HG02981 (cell line): ENCODE measurements around the gene MAN1A1.

Experiments
- ATAC-seq: cut with Tn5 transposase; IDR thresholded peaks from one replicate; pipeline ENCODE4 v1.9.1; 2021; ENCODE audit warnings: mild to moderate bottlenecking, moderate library complexity; ENCODE audit not compliant: unreplicated experiment

The MAN1A1 gene

GRCh38 chr6:119240257-119241110, 109.1 kb downstream of the MAN1A1 start:
- peak; percentile 37 for ATAC-seq

GRCh38 chr6:119237177-119237715, 112.3 kb downstream of the MAN1A1 start:
- no peak for ATAC-seq

DNA sequence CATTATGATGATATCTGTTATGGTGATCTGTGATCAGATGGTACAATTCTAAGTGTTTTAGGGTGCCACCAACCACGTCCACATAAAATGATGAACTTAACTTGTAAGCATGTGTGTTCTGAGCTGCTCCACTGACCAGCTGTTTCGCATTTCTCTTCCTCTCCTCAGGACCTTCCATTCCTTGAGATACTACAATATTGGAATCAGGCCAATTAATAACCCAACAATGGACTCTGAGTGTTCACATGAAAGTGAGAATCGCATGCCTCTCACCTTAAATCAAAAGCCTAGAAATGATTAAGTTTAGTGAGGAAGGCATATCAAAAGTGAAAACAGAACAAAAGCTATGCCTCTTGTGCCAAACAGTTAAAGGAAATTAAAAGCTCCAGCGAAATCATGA, 114.6 kb downstream of the MAN1A1 start:
- no peak for ATAC-seq

DNA sequence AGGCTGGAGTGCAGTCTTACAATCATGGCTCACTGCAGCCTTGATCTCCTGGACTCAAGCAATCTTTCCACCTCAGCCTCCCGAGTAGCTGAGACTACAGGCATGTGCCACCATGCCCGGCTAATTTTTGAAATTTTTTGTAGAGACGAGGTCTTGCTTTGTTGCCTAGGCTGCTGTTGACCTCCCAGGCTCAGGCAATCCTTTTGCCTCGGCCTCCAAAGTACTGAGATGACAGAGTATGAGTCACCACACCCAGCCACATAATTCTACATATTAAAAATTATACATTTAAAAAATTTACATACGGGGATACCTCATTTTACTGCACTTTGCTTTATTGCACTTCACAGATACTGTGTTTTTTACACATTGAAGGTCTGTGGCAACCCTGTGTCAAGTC, 115.1 kb downstream of the MAN1A1 start:
- no peak for ATAC-seq

DNA sequence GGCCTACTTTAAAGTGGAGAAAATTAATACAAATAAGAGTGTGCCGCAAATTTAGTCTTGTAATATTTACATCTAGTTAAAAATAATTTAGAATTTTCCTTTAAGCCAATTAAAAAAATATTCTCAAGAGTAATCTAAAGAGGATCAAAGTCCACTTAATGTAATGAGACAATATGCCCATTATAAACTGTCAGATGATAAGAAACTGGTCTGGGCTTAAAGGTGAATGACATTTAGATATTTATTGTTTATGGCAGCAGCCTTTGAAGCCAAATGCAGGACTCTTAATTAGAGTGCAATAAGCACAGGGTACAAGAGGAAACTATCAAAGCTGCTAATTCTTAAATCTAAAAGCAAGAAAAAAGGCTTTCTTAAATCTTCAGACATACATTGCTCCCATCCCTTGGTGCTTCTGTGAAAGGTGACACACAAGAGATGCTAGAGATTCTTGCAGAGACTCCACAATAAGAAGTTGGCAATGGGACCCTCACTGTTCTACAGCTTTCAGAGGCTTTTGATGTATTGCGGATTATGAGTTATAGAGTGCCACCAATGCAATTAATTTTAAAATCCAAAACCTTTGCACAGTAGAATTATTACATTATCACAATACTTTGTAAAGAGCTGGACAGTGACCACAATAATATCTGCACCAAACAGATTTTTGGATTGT, 116.1 kb downstream of the MAN1A1 start:
- ATAC-seq: no peak

DNA sequence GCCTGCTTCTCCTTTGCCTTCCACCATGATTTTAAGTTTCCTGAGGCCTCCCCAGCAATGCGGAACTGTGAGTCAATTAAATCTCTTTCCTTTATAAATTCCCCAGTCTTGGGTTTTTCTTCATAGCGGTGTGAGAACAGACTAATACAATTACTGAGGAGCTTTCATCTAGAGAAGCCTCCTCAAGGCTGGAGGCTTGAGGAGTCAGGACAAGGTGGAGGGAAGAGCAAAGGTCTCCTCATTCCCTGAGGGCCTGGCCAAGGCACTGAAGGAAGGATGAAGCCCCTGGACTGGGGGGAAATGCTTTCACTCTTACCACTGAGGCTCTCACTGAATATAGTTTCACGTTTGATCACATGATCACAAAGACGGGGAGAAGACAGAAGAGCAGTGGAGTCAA, 118.2 kb downstream of the MAN1A1 start:
- no peak for ATAC-seq

DNA sequence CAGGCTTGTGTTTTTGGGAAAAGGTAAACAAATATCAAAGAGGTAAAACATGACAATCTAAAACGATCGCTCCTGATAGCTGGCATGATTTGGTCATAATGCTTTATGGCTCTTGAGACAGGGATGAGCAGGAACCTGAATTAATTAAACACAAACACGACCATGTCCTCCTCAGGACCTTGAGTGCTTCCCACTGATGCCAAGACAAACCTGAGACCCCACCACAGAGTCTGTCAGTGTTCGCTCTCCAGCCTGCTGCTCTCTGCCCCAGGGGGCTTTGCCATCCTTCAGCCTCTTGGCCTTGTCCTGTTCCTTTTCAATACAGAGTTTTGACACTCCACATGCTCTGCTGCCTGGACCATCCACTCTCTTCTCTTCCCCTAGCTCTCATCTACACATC, 119.4 kb downstream of the MAN1A1 start:
- no peak for ATAC-seq

GRCh38 chr6:119227377-119227776, 122.2 kb downstream of the MAN1A1 start:
- ATAC-seq: no peak

GRCh38 chr6:119226089-119226488, 123.5 kb downstream of the MAN1A1 start:
- no peak for ATAC-seq

- ATAC-seq: no peak
Measured at GRCh38 chr6:119224095-119224701, 125.4 kb downstream of the MAN1A1 start.

- no peak for ATAC-seq
Measured at GRCh38 chr6:119220452-119220851, 129.1 kb downstream of the MAN1A1 start.

DNA sequence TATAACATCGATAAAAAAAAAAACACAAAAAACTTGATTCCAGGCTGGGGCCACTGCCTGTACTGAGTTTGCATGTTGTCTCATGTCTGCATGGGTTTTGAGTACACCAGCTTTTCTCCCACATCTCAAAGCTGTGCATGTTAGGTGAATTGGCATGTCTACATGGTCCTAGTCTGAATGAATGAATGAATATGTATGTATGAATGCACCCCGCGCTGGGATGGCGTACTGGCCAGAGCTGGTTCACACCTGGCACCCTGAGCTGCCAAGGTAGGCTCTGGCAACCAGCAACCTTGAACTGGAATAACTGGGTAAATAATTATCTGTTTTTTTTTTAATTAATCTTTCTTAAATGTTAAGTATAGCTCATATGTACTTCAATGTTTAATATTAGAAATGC, 131.0 kb downstream of the MAN1A1 start:
- no peak for ATAC-seq

DNA sequence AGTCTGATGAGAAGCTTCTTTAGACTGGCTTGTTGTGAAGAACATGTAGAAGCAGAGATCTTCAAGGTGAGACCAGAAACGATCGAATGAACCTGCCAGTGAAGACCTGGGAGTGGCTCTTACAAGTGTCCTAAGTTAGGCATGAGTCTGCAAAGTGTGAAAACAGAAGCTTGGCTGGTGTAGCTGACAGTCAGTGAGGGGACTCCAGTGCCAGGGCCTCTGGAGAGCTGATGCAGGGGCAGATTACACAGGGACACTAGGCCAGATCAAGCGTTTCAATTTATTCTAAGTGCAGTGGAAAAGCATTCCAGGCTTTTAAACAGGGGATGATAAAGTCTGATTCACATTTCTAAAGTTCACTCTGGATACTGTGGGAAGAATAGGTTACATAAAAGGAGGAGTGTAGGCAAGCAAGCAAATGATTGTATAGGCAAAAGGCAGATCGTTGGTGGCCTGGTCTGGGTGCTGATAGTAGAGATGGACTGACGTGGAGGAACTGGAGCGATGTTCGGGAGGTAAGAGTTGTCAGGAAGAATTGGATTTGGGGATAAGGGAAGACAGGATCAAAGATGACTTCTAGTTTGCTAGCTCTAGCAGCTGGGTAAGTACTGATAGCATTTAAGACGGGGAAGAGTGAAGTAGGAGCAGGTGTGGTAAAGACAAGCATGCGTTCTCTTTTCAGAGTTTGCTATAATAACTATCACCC, 133.5 kb downstream of the MAN1A1 start:
- ATAC-seq: no peak

DNA sequence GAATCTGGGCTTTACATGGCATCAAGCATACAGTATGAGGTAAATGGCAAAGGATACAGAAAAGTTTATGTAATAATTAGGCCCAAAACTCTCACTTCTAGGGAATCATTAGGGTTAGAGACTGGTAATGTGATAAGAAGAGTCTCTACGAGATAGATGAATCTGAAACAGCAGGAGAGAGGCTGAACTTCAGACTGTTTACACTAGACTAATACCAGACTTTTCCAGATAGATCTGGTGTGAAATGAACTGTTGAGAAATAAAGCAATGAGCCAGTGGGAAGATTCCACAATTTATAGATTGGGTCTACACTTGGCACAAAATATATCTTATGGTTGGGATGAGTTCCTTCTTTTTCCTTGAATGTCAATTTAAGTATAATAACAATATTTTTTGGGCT, 134.3 kb downstream of the MAN1A1 start:
- ATAC-seq: no peak

- no peak for ATAC-seq
Measured at GRCh38 chr6:119210596-119210995, 139.0 kb downstream of the MAN1A1 start.

DNA sequence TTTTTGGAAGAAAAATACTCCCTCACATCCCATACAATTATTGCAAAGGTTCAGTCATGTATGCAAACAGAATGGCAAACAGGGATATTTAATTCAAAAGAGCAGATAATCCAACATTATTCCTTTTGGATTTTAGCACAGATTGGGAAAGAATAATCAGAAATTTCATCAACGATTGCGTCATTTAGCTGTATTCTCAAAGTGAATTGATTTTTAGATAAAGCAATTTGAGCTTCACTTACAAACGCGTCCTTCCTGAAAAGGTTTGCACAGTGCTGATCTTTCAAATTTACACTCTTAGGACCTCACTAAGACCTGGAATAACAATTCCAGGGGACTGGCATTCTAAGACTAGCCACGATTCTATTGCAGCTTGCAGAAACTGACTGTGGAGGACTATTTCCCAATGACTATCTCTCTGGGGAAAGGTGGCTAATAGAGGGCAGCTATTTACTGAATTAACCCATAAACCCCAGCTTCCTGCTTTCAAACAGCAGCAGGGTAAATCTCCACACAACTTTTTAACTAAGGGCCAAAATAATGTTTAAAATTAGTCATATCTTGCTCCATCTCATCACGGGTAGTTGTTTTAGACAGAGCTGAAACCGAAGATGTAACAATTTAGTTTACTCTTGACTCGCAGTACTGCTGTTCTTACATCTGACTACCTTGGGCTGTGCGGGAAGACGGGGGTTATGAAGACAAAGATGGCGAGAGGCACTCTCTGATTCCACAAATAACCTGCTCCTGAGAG, 139.9 kb downstream of the MAN1A1 start:
- no peak for ATAC-seq

DNA sequence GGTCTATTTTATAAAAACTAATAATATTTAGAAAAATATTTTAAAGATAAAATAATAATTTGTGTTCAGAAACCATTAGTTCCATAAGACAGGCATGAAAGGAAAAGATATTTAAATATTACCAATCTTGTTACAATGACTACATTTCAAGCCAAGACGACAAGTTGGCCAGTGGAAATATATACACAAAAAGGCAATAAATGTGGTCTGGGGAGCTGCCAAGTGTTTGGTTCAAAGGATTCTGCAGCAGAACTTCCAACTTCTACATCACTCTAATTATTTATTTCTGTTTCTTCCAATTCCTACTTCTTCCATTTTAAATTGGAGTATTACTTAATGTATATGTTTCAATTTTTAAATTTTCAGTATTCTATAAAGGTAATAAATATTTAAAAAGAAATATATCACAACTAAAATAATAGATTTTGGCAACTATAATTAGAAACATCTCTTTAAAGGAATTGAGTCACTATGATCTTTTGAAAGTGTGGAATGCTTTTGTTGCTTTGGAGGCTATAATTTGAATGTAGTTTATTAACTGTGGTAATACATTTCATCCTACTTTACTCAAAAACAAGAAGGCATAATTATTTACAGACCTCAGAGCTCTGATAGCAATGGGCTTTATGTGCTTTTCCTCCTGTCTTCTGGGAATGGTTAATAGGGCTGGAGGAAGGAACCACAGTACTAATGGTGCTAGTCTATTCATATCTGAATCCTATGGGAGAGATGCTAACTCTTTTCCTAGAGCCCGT, 141.4 kb downstream of the MAN1A1 start:
- ATAC-seq: no peak

DNA sequence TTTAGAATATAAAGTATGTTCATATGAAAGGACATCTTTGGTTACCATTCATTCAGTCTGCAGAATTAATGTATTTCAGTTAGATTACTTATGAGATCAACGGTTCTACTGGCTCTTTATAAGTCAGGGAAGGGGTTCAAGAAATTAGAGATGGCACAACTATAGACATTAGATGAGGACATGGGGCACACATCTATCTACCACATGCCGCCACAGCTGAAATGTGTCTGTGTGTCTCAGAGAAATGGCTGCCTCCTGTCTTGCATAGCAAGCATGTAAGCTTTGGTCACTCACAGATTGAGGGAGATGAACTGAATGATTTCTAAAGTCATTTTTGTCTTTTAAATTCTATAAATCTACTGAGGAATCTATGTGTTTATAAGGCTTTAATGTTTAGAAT, 142.2 kb downstream of the MAN1A1 start:
- ATAC-seq: no peak

DNA sequence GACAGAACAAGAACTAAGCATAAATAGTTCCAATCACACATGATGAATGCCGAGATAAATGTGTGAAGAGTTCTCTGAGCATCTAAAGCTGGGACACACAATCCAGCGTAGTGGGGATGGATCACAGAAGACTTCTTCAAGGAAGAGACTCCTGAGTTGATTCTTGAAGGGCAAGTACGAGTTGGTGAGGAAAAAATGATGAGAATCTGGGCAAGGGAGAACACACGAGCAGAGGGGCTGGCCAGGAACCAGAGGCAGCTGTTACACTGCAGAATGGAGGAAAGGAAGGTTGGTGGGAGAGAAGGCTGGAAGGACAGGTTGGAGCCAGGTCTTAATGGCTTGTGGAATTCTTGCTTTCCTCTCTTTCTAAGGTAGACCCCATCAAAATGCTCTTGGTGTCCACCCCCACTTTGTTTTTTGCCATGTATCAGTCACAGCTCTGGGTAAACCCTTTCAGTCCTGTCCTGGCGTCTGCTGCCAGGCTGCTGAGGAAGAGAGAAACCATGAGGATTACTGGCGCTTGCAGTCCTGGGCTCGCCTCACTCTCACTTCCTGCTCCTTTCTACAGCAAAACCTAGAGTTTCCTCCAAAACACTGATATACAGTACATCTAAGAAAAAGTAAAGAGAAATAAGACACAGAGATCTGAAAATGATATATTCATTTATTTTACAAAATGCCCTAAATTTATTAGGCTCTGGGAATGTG, 143.5 kb downstream of the MAN1A1 start:
- peak; percentile 94 for ATAC-seq
